Mesodermal cell (in vitro differentiated cells): Measurements from ENCODE around the gene RECK.

Experiments used
- H3K27ac ChIP-seq: 2 replicates; pipeline ENCODE4 v1.7.0; 2013; ENCODE audit warnings: mild to moderate bottlenecking, low read depth, low read length, moderate library complexity; ENCODE audit not compliant: severe bottlenecking
- H3K36me3 ChIP-seq: 2 replicates; pipeline ENCODE4 v1.7.1; 2013; ENCODE audit warnings: mild to moderate bottlenecking, low read length, moderate library complexity; ENCODE audit not compliant: control insufficient read depth, insufficient read depth
- H3K4me1 ChIP-seq: one replicate; pipeline ENCODE4 v1.7.1; 2013; ENCODE audit warnings: mild to moderate bottlenecking, low read length; ENCODE audit not compliant: insufficient read depth, control insufficient read depth, poor library complexity, severe bottlenecking
- H3K4me3 ChIP-seq: 2 replicates; pipeline ENCODE4 v1.7.0; 2013; ENCODE audit warnings: low read length, control low read depth, mild to moderate bottlenecking; ENCODE audit not compliant: insufficient read depth, poor library complexity, severe bottlenecking; ENCODE audit errors: extremely low read depth
- H3K9me3 ChIP-seq: 2 replicates; pipeline ENCODE4 v1.7.1; 2013; ENCODE audit warnings: mild to moderate bottlenecking, low read length, moderate library complexity; ENCODE audit not compliant: control insufficient read depth
- WGBS, 2 experiments: methylation state at CpG; one replicate each; pipeline ENCODE4 v1.1.5; 2013; ENCODE audit warnings: missing lambda C conversion rate in 2 of 2; ENCODE audit not compliant: insufficient coverage in 2 of 2; 5-methylcytosine and 5-hydroxymethylcytosine counted together

RECK gene

GRCh38 chr9:36006549-36007315 lies 30.0 kb upstream of the RECK start:
- H3K4me3 ChIP-seq: no peak overlapping the region
- 86 to 88% methylated on average over 1 to 2 of the region's 3 CpGs for WGBS, 2 experiments
- H3K9me3 ChIP-seq: no peaks in the 10 kb centered on the region
- H3K27ac ChIP-seq: no peak overlapping the region
- no peaks in the 10 kb centered on the region for H3K36me3 ChIP-seq
- H3K4me1 ChIP-seq: no peaks in the 10 kb centered on the region

GRCh38 chr9:36007316-36007708 lies 29.4 kb upstream of the RECK start:
- 90 to 100% methylated on average over 1 of the region's 1 CpG for WGBS, 2 experiments

GRCh38 chr9:36007852-36008251 lies 28.9 kb upstream of the RECK start:
- WGBS, 2 experiments: 91% methylated on average over 1 of the region's 2 CpGs; no CpG with 5 or more reads in 1 of the 2 experiments
- Histone ChIP-seq H3K9me3 (no peaks in the 10 kb centered on the region), H3K4me3 (no peak overlapping the region)

More at GRCh38 chr9:36007316-36007708, 29.4 kb upstream of the RECK start:
- no peak overlapping the region for H3K4me3 ChIP-seq
- no peaks in the 10 kb centered on the region for H3K36me3 ChIP-seq
- no peaks in the 10 kb centered on the region for H3K4me1 ChIP-seq
- H3K9me3 ChIP-seq: no peaks in the 10 kb centered on the region
- H3K27ac ChIP-seq: no peak overlapping the region

GRCh38 chr9:36008774-36009300 lies 27.9 kb upstream of the RECK start:
- Histone ChIP-seq H3K36me3 (no peaks in the 10 kb centered on the region), H3K4me3 (no peak overlapping the region), H3K27ac (no peak overlapping the region), H3K9me3 (no peaks in the 10 kb centered on the region), H3K4me1 (no peaks in the 10 kb centered on the region)
- 19 to 35% methylated on average over 5 to 8 of the region's 11 CpGs for WGBS, 2 experiments

More at GRCh38 chr9:36007852-36008251, 28.9 kb upstream of the RECK start:
- H3K27ac ChIP-seq: no peak overlapping the region
- H3K36me3 ChIP-seq: no peaks in the 10 kb centered on the region
- H3K4me1 ChIP-seq: no peaks in the 10 kb centered on the region

- no peaks in the 10 kb centered on the region for H3K36me3 ChIP-seq
- H3K9me3 ChIP-seq: no peaks in the 10 kb centered on the region
- H3K4me3 ChIP-seq: no peak overlapping the region
- 100% methylated on average over 1 of the region's 3 CpGs; no CpG with 5 or more reads in 1 of the 2 experiments for WGBS, 2 experiments
- H3K4me1 ChIP-seq: no peaks in the 10 kb centered on the region
- no peak overlapping the region for H3K27ac ChIP-seq
Measured at GRCh38 chr9:36011379-36011778, 25.3 kb upstream of the RECK start.

DNA sequence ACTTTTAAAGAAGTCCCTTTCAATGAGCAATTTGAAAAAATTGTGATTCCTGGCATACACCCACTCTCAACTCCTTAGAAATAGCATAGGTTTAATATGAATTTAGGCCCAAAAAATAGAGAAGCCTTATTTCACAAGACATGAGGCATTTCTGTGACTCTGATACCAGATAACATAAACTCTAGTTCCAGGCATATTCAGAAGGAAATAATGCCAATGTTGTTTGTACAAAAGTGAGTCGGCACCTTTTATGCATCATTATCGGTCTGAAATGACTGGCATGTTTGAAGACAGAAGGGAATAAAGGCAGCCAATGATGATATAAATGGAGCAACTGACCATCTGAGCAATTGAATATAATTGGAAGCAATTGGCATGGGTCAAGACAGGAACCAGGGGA lies 19.4 kb upstream of the RECK start:
- Histone ChIP-seq H3K9me3 (no peaks in the 10 kb centered on the region), H3K4me3 (no peak overlapping the region), H3K27ac (no peak overlapping the region), H3K36me3 (no peaks in the 10 kb centered on the region), H3K4me1 (no peaks in the 10 kb centered on the region)
- WGBS, 2 experiments: 89 to 100% methylated on average over 2 of the region's 2 CpGs

GRCh38 chr9:36018129-36018528 lies 18.6 kb upstream of the RECK start:
- Histone ChIP-seq H3K4me3 (no peak overlapping the region), H3K27ac (no peak overlapping the region), H3K4me1 (no peaks in the 10 kb centered on the region), H3K36me3 (no peaks in the 10 kb centered on the region), H3K9me3 (no peaks in the 10 kb centered on the region)
- WGBS, 2 experiments: 95 to 100% methylated on average over 2 to 3 of the region's 3 CpGs

DNA sequence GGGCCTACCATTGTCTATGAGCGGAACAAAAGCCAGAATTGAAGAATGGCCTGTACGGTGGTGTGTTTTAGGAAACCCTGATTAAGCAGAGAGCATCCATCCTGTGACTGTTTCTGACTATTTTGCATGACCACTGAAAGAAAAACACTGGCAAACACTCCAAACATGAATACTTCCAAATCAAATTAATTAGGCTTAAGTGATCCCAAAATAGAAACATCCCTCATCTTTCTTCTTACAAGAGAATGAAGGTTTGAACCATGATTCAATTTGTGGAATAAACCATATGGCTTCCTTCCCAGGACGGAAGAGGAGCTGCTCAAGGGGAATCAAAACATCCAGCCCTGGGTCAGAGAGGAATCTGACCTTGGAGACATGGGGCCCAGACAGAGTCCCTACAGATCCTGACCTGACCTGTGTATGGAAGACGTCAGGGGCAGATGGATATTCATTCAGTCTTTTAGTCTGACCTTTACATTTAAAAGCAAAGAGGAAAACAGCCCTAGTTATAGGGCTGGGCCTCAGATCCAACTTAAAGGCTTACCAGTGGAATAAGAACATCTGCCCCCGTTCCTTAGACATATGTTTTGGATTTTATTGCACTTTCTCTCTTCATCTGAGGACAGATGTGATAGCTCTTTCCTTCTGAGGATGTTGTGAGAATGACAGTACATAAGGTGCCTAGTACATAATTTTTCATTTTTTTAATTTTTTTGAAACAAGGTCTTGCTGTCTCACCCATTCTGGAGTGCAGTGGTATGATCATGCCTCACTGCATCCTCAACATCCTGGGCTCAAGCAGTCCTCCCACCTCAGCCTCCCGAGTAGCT lies 17.6 kb upstream of the RECK start:
- 100% methylated on average over 3 to 5 of the region's 6 CpGs for WGBS, 2 experiments
- Histone ChIP-seq H3K4me3 (no peak overlapping the region), H3K36me3 (no peaks in the 10 kb centered on the region), H3K4me1 (no peaks in the 10 kb centered on the region), H3K9me3 (no peaks in the 10 kb centered on the region), H3K27ac (no peak overlapping the region)

DNA sequence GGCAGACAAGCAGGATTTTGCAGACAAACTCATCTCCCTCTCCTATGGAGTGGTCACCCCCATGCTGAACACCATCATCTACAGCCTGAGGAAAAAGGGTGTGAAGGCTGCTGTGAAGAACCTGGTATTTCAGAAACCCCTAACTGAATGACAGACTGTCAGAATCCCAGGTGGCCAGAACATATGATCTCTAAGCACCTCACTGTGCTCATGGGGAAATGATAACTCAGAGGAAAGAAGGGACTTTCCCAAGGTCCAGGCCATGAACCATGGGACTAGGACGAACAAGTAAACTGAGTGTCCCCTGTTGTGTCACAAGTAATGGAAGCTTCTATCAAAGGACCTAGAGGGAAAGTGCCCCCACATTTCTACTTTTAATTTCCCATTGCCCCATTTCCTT lies 14.7 kb upstream of the RECK start:
- Histone ChIP-seq H3K4me1 (no peaks in the 10 kb centered on the region), H3K9me3 (no peaks in the 10 kb centered on the region), H3K27ac (no peak overlapping the region), H3K4me3 (no peak overlapping the region), H3K36me3 (no peaks in the 10 kb centered on the region)
- 100% methylated on average over 1 of the region's 1 CpG; no CpG with 5 or more reads in 1 of the 2 experiments for WGBS, 2 experiments

DNA sequence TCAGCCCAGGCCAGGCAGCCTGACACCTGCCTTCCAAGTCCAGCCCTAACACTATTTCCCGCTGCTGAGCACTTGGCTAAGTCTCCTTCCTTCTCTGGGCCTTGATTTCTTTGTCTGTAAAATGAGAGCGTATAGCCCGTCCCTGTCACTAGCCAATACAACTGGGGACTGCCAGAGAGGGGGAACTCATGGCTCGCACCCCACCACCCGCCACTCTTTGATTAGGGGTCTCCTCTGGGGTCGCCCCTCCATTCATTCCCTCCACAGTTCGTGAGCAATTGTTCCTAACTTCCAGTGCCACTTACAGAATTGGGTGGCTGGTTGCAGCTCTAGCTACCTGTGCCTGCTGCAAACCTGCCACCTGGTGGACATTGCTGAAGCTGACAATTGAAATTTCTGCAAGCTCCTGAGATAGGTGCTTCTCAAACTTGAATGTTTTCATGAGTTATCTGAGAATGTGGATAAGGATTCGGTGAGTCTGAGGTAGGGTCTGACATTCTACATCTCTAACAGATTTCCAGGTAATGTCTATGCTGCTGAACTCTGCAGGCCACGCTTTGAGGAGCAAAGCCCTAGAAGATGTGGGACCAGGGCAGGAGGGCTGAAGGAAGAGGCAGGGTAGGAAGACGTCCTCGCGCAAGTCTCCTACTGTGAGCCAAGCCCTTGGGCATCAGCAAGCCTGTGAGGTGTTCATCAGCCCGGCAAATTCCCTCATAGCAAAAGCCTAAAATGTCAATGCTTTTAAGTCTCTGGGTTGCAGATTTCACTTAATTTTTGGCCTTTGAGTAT lies 13.3 kb upstream of the RECK start:
- 48 to 57% methylated on average over 10 to 12 of the region's 13 CpGs for WGBS, 2 experiments
- Histone ChIP-seq H3K4me3 (no peak overlapping the region), H3K9me3 (no peaks in the 10 kb centered on the region), H3K27ac (no peak overlapping the region), H3K4me1 (no peaks in the 10 kb centered on the region), H3K36me3 (no peaks in the 10 kb centered on the region)
